Measurements from ENCODE around the gene DEGS2.

DEGS2 gene

GRCh38 chr14:100137173-100137572 is 22.3 kb downstream of the DEGS2 start:
- peaks cover 6% of the 10 kb centered on the region for H3K4me1 ChIP-seq (ENCODE audit: insufficient read depth, insufficient read length)
- H3K9ac ChIP-seq (ENCODE audit: insufficient read length, low read depth): no peak overlapping the region
- no peaks in the 10 kb centered on the region for H3K9me3 ChIP-seq (ENCODE audit: insufficient read depth, low read length)
- no peaks in the 10 kb centered on the region for H3K27me3 ChIP-seq (ENCODE audit: insufficient read depth, insufficient read length)
- peaks cover 16% of the 10 kb centered on the region for H3K36me3 ChIP-seq (ENCODE audit: insufficient read depth, insufficient read length, low read length)
- DNase-seq (ENCODE audit: low read depth, low spot score): no peak
- no peak for TF ChIP-seq SUZ12 (IDR thresholded peaks at IDR 0.05; ENCODE audit: extremely low read depth, insufficient read depth, insufficient read length)
- no peak for TF ChIP-seq YY1 (IDR thresholded peaks at IDR 0.05; ENCODE audit: insufficient read depth, insufficient read length)
- no peak overlapping the region for H3K4me3 ChIP-seq (ENCODE audit: insufficient read length, low read depth)

DNA sequence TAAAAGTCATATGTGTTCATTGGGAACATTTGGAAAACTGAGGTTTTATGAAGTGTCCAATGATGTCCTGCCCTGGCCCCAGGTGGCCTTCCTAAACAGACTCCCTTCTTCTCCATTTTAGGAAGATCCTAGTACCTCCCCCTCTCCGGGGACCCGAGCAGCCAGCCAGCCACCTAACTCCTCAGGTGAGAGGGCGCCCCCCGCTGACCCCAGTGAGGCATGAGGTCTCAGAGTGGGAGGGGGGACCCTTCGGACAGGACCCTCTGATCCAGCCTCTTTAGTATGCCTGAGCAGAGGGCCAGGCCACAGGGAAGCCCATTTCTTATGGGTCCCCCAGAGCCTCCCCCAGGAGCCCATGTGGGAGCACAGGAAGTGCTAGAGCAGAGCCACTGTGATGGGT is 23.7 kb downstream of the DEGS2 start:
- Histone ChIP-seq H3K36me3 (ENCODE audit: insufficient read depth, insufficient read length, low read length) (peaks cover 16% of the 10 kb centered on the region), H3K27me3 (ENCODE audit: insufficient read depth, insufficient read length) (no peaks in the 10 kb centered on the region), H3K9me3 (ENCODE audit: insufficient read depth, low read length) (no peaks in the 10 kb centered on the region), H3K4me1 (ENCODE audit: insufficient read depth, insufficient read length) (peaks cover 3% of the 10 kb centered on the region), H3K9ac (ENCODE audit: insufficient read length, low read depth) (no peak overlapping the region), H3K4me3 (ENCODE audit: insufficient read length, low read depth) (no peak overlapping the region)
- DNase-seq (ENCODE audit: low read depth, low spot score): no peak
- TF ChIP-seq ZNF274 (IDR thresholded peaks at IDR 0.05; ENCODE audit: low read depth, low read length): no peak
- no peak for TF ChIP-seq SUZ12 (IDR thresholded peaks at IDR 0.05; ENCODE audit: extremely low read depth, insufficient read depth, insufficient read length)
- no peak for TF ChIP-seq YY1 (IDR thresholded peaks at IDR 0.05; ENCODE audit: insufficient read depth, insufficient read length)

- TF ChIP-seq SUZ12 (IDR thresholded peaks at IDR 0.05; ENCODE audit: extremely low read depth, insufficient read depth, insufficient read length) (no peak), YY1 (IDR thresholded peaks at IDR 0.05; ENCODE audit: insufficient read depth, insufficient read length) (no peak), ZNF274 (IDR thresholded peaks at IDR 0.05; ENCODE audit: low read depth, low read length) (no peak)
- Histone ChIP-seq H3K9me3 (ENCODE audit: insufficient read depth, low read length) (no peaks in the 10 kb centered on the region), H3K36me3 (ENCODE audit: insufficient read depth, insufficient read length, low read length) (peaks cover 18% of the 10 kb centered on the region), H3K27me3 (ENCODE audit: insufficient read depth, insufficient read length) (no peaks in the 10 kb centered on the region), H3K4me1 (ENCODE audit: insufficient read depth, insufficient read length) (peaks cover 7% of the 10 kb centered on the region), H3K4me3 (ENCODE audit: insufficient read length, low read depth) (no peak overlapping the region), H3K9ac (ENCODE audit: insufficient read length, low read depth) (no peak overlapping the region)
- no peak for DNase-seq (ENCODE audit: low read depth, low spot score)
Observed at GRCh38 chr14:100135073-100135472, 24.4 kb downstream of the DEGS2 start.

DNA sequence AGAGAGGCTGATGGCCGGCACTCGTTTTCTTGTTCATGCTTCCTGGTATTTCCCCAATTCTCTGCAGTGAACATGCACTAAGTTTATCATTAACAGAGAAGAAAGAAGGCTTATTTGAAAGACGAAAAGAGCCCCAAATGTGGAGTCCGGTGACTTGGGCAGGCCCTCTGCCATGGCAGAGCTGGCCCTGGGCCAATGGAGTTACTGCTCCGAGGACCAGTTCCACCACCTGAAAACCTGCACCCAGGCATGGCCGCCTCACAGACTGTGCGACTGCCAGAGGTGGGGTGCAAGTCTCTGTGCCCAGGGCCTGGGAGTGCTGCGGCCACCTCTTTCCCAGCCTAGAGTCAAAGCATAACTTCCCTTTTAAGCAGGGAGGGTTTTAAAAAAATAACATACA is 24.9 kb downstream of the DEGS2 start:
- peaks cover 18% of the 10 kb centered on the region for H3K36me3 ChIP-seq (ENCODE audit: insufficient read depth, insufficient read length, low read length)
- DNase-seq (ENCODE audit: low read depth, low spot score): no peak
- H3K4me3 ChIP-seq (ENCODE audit: insufficient read length, low read depth): no peak overlapping the region
- H3K27me3 ChIP-seq (ENCODE audit: insufficient read depth, insufficient read length): no peaks in the 10 kb centered on the region
- H3K4me1 ChIP-seq (ENCODE audit: insufficient read depth, insufficient read length): peaks cover 7% of the 10 kb centered on the region
- H3K9me3 ChIP-seq (ENCODE audit: insufficient read depth, low read length): no peaks in the 10 kb centered on the region
- H3K9ac ChIP-seq (ENCODE audit: insufficient read length, low read depth): no peak overlapping the region
- TF ChIP-seq ZNF274 (IDR thresholded peaks at IDR 0.05; ENCODE audit: low read depth, low read length) (no peak), YY1 (IDR thresholded peaks at IDR 0.05; ENCODE audit: insufficient read depth, insufficient read length) (no peak)

- DNase-seq (ENCODE audit: low read depth, low spot score): no peak
- Histone ChIP-seq H3K9ac (ENCODE audit: insufficient read length, low read depth) (no peak overlapping the region), H3K4me1 (ENCODE audit: insufficient read depth, insufficient read length) (peaks cover 10% of the 10 kb centered on the region), H3K4me3 (ENCODE audit: insufficient read length, low read depth) (no peak overlapping the region), H3K36me3 (ENCODE audit: insufficient read depth, insufficient read length, low read length) (peaks cover 15% of the 10 kb centered on the region), H3K9me3 (ENCODE audit: insufficient read depth, low read length) (no peaks in the 10 kb centered on the region), H3K27me3 (ENCODE audit: insufficient read depth, insufficient read length) (no peaks in the 10 kb centered on the region)
- no peak for TF ChIP-seq ZNF274 (IDR thresholded peaks at IDR 0.05; ENCODE audit: low read depth, low read length)
- TF ChIP-seq YY1 (IDR thresholded peaks at IDR 0.05; ENCODE audit: insufficient read depth, insufficient read length): no peak
- TF ChIP-seq SUZ12 (IDR thresholded peaks at IDR 0.05; ENCODE audit: extremely low read depth, insufficient read depth, insufficient read length): no peak
Observed at GRCh38 chr14:100132903-100133510, 26.4 kb downstream of the DEGS2 start.

- no peak for DNase-seq (ENCODE audit: low read depth, low spot score)
- Histone ChIP-seq H3K27me3 (ENCODE audit: insufficient read depth, insufficient read length) (no peaks in the 10 kb centered on the region), H3K4me1 (ENCODE audit: insufficient read depth, insufficient read length) (peaks cover 10% of the 10 kb centered on the region), H3K4me3 (ENCODE audit: insufficient read length, low read depth) (no peak overlapping the region), H3K9me3 (ENCODE audit: insufficient read depth, low read length) (no peaks in the 10 kb centered on the region), H3K9ac (ENCODE audit: insufficient read length, low read depth) (no peak overlapping the region), H3K36me3 (ENCODE audit: insufficient read depth, insufficient read length, low read length) (peaks cover 15% of the 10 kb centered on the region)
- no peak for TF ChIP-seq ZNF274 (IDR thresholded peaks at IDR 0.05; ENCODE audit: low read depth, low read length)
- TF ChIP-seq YY1 (IDR thresholded peaks at IDR 0.05; ENCODE audit: insufficient read depth, insufficient read length): no peak
- TF ChIP-seq SUZ12 (IDR thresholded peaks at IDR 0.05; ENCODE audit: extremely low read depth, insufficient read depth, insufficient read length): no peak
Observed at GRCh38 chr14:100132161-100132902, 27.1 kb downstream of the DEGS2 start.

GRCh38 chr14:100131181-100131580 is 28.3 kb downstream of the DEGS2 start:
- Histone ChIP-seq H3K27me3 (ENCODE audit: insufficient read depth, insufficient read length) (no peaks in the 10 kb centered on the region), H3K9me3 (ENCODE audit: insufficient read depth, low read length) (no peaks in the 10 kb centered on the region), H3K4me1 (ENCODE audit: insufficient read depth, insufficient read length) (peaks cover 10% of the 10 kb centered on the region), H3K9ac (ENCODE audit: insufficient read length, low read depth) (no peak overlapping the region), H3K4me3 (ENCODE audit: insufficient read length, low read depth) (no peak overlapping the region), H3K36me3 (ENCODE audit: insufficient read depth, insufficient read length, low read length) (peaks cover 21% of the 10 kb centered on the region)
- no peak for TF ChIP-seq YY1 (IDR thresholded peaks at IDR 0.05; ENCODE audit: insufficient read depth, insufficient read length)
- no peak for TF ChIP-seq ZNF274 (IDR thresholded peaks at IDR 0.05; ENCODE audit: low read depth, low read length)
- TF ChIP-seq SUZ12 (IDR thresholded peaks at IDR 0.05; ENCODE audit: extremely low read depth, insufficient read depth, insufficient read length): no peak
- no peak for DNase-seq (ENCODE audit: low read depth, low spot score)
